Stimulated activated CD4-positive, alpha-beta T cell treated with anti-CD3 and anti-CD28 coated beads, Interleukin-4, amount 100 ng/mL, for 48 hours (primary cell): ENCODE measurements around the gene ALKBH1.
"Not testable (repeated sequence)": the region's sequence is repeated elsewhere in the genome, so short reads cannot be mapped to it uniquely, and the experiment has no call there.

Experiments
- DNase-seq, 2 donors: peaks; one replicate each; pipeline ENCODE4 v3.0.0-alpha.2; 2020; ENCODE audit warnings: low read depth in 2 of 2

ALKBH1 gene, protein sequence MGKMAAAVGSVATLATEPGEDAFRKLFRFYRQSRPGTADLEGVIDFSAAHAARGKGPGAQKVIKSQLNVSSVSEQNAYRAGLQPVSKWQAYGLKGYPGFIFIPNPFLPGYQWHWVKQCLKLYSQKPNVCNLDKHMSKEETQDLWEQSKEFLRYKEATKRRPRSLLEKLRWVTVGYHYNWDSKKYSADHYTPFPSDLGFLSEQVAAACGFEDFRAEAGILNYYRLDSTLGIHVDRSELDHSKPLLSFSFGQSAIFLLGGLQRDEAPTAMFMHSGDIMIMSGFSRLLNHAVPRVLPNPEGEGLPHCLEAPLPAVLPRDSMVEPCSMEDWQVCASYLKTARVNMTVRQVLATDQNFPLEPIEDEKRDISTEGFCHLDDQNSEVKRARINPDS

DNA sequence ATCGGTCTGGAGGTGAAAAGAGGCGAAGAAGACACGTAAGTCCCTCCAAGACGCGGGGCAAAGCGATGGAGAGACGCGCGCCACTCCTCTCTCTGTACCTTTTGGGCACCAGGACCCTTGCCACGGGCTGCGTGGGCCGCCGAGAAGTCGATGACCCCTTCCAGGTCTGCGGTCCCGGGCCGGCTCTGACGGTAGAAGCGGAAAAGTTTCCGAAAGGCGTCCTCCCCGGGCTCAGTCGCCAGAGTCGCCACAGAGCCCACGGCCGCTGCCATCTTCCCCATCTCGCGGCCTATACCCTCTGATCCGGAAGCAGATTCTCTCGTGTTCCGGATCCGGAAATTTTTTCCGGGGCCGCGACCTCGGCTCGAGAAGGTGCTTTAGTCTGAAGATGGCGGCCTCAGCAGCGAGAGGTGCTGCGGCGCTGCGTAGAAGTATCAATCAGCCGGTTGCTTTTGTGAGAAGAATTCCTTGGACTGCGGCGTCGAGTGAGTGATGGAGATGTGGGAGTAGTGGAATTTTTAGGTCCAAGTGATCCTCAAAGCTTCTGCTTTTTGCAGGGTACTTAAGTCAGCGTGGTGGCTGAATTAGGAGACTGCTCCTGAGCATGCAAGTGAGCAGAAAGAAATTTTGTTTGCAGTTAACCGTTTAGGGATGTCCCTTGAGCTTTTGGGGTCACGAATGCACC, at the start of gene ALKBH1, which contains the start of gene SLIRP:
Gene ALKBH1 (minus strand): TSS at position 300 of the 685 bp plus-strand sequence. CDS start 19 bp downstream, at position 281.
Gene SLIRP (plus strand): TSS at position 380 of the 685 bp plus-strand sequence. CDS start 9 bp downstream, at position 389.
- DNase-seq = peak; percentile 76 to 84

DNA sequence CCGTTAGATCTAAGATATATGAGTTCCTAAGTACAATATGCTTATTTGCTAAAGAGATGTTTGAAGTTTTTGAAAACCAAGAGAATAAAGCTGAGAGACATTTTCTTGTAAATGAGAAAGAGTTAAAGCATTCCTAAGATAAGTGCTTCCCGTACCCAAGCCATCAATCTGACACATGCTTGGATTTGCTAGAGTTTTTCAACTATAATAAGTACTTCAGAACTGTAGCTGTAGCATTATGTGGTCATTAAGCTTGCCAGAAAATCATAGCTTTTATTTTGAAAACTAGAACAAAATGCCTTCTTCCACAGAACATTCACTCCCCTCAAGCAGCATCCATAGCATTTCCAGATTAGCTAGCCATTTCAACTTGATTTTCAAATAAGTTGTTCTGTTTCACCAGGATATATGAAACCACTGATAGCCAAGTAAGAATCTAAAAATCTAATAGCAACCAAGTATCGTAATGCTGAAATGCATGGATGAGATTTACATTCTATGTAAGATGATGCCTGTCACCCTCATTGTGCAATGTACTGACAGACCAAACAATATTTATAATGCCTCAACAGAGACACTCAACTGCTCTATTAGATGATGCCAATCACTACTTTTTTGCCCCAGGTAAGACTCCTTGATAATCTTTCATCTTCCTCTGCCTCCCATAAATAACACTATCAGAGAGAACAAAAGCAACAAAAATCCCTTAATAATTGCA, 45.1 kb upstream of the ALKBH1 start:
- DNase-seq = no peak

DNA sequence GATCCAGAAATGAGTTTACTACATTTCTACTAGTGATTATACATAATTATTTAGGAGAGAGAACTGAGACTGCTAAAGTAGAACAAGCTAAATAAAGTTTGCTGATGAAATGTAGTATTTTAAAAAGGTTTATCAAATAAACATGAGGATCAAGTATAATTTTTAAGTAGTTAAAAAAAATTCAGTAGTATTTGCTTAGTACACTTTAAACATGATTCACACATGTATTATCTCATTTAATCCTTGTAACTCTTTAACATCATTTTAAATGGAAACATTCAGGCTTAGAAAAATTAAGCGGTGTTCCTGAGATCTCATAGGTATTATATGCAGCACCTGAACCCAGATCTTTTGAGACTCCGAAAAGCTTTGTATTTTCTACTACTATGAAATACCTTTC, 44.4 kb upstream of the ALKBH1 start:
- DNase-seq = no peak

DNA sequence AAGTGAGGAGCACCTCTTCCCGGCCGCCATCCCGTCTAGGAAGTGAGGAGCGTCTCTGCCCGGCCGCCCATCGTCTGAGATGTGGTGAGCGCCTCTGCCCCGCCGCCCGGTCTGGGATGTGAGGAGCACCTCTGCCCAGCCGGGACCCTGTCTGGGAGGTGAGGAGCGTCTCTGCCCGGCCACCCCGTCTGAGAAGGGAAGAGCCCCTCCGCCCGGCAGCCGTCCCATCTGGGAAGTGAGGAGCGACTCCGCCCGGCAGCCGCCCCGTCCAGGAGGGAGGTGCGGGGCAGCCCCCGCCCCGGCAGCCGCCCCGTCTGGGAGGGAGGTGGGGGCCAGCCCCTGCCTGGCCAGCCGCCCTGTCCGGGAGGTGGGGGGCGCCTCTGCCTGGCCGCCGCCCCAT, 39.6 kb upstream of the ALKBH1 start:
- not testable (repeated sequence) for DNase-seq

DNA sequence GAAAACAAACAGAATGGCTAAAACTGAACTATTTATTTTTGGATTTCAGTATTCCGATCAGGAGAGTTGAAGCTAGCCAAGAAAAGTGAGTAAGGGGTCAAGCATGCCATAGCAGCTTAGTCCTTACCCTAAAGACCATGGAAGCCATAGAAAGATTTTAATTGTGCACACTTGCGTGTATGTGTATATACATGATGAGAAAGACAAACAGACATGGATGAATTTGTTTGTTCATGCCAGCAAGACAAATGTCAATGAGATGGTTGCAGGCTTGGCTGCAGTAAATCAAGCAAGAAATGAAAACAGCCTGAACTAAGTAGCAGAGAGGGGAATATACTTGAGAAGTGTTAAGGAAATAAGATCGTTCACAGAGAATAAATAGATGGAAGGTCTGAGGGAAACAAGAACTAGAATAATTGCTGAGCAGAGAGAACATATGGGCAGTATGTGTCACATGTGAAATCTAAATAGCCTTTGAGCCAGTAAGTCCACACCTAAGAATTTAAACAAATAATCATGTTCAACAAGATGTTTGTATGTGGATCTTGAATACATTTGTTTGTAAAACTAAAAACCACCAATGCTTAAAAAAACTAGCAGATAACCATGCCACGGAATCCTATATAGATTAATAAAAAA, 38.4 kb upstream of the ALKBH1 start:
- no peak for DNase-seq

DNA sequence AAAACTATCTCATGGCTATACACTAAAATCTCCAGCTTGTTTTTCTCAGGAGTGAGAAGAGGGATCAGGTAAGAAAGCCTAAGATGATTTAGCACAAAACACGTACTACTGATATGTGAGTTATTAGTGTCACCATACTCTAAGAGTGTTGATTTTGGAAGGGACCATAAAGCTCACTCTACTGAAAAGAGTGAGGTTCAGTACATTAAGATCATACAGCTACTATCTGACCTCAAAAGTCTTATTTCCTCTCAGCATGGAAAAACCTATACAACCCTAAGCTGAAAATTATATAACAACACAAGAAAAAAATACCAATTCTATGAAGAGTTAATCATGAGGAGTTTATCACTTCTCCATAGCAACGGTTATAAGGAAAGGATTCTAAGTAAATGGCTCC, 33.6 kb upstream of the ALKBH1 start:
- no peak for DNase-seq

DNA sequence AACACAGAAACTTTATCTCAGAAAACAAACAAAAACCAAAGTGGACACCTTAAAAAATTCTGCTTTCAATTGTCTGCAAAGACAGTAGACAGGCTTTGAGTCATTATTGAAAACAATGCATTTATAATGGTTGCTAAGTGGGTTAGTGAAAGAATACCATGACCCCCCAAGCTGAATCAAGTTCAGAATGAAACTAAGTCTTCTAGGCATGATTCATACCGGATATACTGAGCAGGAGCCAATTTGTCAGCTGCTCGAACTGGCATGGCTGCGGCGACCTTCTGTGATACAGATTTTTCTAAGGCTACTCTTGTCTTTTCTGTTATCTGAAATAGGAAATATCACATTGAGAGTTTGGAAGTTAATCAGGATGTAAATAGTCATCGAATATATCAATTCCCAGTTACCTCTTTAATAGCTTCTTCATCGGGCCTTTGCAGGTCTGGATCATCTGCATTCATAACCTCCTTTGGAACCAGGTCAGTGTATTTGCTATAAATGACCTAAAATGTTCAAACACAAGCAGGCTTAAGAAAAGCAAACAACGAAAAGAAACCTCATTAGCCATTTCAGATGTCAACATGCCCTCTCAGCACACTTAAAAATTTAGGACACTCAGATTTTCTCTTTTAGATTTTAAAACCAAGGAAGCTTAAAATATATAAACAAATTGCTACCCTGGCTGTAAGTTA, 30.9 kb upstream of the ALKBH1 start:
- peak in 1 of 2 donors; percentile 16 for DNase-seq

DNA sequence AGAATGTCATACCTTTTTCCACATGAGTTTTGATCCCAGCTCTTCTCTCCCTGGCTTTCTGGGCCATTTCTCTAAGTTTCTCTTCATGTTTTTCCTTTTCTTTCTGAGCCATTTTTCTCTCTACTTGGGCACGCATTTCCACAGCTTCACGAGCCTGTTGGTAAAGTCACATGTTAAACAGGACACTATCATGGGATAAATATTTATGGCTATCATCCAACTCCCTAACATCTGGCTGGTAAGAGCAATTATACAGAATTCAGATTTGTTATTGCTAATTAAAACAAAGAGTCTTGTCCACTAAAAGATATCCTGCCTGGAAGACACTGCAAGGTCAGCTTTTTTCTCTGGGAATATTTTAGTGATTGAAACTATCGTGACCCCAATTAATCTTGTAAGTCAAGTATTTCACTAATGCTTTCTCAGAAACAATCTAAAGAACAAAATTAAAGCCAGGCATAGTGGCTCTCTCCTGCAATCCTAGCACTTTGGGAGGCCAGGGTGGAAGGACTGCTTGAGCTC, 23.2 kb upstream of the ALKBH1 start:
- no peak for DNase-seq

DNA sequence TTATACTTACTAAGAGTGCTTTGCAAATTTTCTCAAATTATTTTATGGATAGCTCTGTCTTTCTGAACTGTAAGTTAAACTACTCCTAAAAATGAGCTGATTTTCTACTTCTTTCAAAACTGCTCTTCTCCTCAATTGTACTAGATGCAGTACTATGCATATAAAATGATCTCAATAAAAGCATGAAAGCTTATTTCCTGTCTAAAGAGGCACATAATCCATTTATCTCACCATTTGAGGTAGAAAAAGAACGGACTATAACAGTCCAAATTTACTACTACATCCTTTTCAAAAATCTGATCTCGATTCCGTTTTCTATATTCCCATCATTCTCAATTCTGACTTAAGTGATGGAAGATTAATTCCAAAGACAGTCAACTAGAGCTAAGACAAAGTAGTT, 14.5 kb upstream of the ALKBH1 start:
- DNase-seq = no peak

DNA sequence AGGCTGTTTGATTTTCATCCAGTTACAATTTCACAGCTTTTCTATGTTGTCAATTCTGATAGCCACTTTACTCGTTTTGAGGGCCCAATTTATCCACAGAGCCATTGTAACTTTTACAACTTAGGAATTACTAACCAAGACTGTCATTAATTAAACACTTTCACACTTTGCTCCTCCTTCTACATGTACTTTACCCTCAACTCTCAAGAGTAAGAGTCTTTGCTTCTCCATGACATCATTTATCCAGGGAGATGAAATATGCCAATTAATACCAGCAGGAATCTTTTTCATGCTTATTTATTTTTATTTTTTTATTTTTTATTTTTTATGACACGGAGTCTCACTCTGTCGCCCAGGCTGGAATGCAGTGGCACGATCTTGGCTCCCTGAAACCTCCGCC, 13.6 kb upstream of the ALKBH1 start:
- DNase-seq = no peak

DNA sequence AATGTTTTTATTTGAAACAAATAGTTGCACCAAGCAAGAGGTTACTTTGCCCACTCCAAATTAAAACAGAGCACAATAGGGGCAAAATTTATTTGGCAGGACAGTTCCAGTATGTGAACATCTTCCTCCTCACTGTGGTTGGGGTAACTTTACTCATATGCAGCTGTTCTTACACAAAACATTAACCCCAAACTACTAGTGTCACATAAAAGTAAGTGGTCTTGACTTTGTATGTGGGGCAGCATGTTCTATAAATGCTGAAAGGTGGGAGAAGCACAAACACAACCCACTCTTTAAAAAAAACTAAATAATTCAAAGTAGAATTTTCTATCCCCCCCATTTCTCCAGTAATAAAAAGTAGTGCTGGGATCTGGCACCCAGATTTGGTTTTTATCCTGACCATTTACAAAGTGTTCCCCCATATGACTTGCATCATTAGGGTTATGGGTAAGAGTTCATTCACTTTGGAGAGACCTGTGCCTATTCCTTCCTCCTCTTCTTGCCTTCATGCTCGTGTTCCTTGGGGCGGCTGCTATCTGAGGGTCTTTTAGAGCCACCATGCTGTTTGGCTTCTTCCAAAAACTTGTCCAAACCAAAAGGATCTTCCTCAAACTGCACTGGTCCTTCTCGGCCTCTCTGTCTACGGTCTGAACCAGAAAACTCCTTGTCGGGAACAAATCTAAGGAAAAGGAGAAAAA, 9.9 kb upstream of the ALKBH1 start:
- DNase-seq = no peak

DNA sequence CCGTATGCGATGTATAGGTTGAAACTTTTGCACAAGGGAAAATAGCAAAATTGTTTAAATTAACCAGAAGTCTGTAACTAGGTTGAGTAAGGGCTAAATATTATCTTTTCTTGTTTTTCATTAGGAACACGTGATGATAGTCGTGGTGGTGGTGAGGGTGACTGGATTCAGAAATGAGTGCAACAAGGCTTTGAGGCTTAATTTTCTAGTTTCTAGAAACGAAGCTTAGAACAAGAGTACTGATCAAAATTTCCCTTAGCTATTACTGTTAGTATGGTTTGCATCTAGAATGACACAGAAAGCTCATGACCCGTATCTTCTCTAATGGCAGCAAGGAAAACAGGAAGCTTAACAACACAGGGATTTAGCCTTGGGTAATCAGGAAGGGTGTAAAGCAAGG, 7.1 kb upstream of the ALKBH1 start:
- DNase-seq = no peak

DNA sequence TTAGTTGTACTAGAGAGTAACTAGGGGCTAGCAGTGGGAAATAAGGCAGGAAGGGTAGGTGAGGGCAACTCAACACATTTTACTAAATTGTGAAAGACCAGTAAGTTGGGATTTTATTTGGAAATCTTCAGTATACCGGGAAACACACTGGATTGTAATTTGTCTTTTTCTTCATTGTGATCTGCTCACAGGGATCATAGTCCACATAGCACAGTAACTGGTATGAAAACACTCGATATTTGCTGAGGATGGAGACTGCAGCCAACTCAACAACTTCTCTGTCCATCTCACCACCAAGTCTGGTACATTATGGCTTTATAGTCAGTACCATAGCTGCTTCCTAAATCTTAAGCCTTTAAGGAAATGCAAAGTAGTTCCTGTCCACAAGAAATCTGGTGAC, 2.5 kb upstream of the ALKBH1 start:
- no peak for DNase-seq

DNA sequence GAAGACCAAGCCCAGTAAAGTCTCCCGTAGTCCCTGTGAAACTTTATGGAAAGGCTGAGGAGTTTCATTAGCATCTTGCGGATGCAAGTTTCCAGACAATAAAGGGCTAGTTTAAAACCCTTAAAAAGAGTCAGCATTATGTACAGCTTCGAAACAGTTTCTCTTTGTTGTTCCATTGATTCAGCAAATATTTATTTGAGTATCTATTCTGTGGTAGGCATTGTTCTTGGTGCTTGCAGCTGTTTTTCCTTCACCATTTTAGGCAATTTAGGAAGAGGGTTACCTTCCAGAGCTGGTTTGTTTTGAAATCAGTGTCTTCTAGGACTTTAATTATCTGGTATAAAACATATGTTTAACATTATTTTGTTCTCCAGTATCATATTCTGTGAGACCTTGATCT, 1.6 kb upstream of the ALKBH1 start:
- DNase-seq = no peak

DNA sequence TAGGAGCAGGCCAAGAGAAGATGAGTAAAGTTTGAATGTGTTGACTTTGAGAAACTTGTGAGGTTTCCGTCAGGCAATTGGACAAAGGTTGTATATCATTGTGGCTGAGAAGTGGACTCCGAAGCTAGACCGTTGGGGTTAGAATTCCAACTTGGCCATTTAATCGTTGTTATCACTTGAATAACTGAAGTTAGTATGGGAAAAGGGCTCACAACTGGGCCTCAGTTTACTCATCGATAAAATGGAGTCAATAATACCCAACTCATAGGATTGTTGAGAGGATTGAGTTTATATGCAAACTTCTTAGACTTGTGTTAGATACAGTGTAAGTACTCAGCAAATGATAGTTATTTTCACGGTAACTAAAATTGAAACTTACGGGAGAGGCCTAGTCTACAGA, 926 bp upstream of the ALKBH1 start:
- DNase-seq = no peak

DNA sequence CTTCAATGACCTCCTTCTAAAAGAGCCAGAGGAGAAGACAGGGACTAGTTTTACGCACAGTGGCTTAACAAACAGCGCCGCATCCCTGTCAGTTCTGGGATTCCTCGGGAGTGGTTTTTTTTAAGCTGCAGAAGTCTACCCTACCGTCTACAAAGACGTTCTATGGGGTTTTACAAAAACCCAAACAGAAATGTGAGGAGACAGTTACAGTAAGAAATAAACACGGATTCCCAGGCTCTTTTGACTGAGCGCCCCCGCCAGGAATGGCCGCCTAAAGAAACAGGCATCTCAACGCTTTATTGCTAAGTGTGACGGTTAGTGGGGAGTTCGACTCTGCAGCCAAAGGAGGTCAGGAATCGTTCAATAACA, 484 bp downstream of the ALKBH1 start:
- no peak for DNase-seq

DNA sequence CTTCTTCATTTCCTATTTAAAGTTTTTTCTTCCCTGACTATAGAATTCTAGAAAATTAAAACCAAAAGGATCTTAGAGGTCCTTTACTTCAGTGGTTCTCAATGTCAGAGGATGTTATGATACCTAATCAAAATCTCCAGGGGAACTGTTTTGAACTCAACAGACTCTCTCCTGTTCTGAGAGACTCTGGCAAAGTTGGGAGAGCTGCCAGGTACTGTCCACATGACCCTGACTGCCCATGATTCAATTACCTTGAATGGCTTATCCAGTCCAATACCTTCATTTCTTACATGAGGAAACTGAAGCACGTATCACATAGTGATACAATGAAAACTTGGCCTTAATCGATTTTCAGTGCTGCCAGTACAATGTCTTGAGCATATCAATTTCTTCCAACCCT, 16.6 kb downstream of the ALKBH1 start:
- DNase-seq = no peak

DNA sequence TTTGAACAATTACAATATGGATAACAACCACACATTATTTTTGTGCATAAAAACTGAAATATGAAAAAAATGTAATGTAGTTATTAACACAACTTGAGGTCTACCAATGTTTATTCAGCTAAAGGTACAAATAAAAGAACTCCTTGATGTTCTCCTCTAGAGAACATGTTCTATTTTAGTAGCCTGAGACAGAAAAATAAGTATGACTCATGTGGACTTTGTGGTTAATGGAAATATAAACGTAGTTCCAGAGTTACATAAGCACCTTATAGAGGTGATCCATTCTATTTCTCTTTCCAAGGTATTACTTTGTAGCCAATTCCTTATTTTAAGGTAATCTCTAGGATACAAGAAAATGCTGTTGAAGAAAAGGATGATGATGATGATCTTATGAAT, 25.7 kb downstream of the ALKBH1 start:
- no peak for DNase-seq

DNA sequence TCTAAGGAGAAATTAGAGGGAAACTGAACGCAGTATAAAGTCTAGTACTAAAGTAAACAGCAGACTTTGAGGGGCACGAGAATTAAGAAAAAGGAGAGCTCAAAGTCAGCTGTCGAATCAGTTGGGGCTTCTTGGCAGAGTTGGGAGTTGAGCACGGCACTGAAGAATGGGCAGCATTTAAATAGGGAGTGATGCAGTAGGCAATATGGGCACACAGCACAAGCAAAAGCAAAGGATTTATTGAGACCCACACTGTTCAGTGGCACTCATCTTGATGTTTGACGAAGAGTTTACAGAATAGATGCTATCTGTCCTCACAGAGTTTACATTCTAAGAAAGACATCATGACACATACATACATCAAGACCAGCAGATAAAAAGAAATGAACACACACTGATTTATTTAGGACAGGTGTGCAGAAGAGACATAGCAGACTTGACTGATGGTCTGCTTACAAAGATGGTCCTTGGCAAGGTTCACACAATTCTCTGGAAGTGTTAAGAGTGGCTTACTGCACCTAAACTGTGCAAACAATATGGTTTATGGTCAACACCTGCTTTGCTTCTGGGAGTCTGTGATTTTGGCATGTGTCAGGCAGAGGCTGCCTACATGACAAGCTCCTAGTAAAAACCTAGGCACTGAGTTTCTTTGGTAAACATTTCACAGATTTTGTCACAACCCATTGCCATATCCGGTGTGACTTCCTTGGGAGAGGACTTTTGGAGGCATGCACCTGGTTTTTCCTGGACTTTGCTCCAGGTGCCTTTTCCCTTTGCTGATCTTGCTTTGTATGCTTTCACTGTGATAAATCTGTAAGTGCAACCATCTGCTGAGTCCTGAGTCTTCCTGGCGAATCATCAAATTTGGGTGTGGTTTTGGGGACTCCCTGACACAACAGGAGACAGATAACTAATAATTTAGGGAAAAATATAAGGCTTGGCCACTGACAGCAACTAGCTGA, 26.3 kb downstream of the ALKBH1 start:
- DNase-seq = no peak

DNA sequence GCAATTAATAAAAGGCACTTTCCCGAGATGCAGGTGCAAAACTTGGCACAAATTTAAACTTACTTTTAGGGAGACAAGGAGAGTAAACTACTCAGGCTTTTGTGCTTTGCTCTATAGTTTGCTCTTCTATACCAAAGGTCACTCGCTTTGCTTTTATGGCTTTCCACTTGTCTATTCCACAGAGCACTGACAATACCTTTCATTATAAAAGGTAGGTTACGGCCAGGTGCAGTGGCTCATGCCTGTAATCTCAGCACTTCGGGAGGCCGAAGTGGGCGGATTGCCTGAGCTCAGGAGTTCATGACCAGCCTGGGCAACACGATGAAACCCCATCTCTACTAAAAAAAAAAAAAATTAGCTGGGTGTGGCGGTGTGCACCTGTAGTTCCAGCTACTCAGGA, 32.9 kb downstream of the ALKBH1 start:
- no peak for DNase-seq
